ENCODE results near the gene DUSP23.

Gene DUSP23

GRCh38 chr1:159786966-159787365 is 6.2 kb downstream of the DUSP23 start:
- no peak for DNase-seq

- no peak for DNase-seq
Measured at GRCh38 chr1:159790237-159790917, 9.6 kb downstream of the DUSP23 start.

DNA sequence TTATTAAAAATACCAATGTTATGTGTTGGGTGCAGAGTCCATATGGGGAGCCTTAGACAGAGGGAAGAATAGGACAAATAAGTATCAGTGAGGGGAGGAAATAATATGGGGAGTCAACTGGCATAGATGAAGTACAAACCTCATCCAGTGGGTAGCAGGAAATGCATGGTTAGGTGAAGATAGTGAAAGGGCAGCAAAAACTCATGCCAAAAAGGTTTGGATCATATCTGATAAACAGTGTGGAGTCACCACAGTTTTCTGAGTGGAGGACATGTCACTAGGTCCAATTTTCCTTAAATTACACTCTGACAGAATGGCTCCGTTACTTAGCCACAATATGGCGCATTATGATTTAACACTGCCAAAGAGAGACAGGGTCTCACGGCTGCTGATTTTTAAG is 10.3 kb downstream of the DUSP23 start:
- no peak for DNase-seq

GRCh38 chr1:159791461-159791860 is 10.7 kb downstream of the DUSP23 start:
- DNase-seq, result no peak

- no peak for DNase-seq
Measured at GRCh38 chr1:159795534-159795933, 14.8 kb downstream of the DUSP23 start.

DNA sequence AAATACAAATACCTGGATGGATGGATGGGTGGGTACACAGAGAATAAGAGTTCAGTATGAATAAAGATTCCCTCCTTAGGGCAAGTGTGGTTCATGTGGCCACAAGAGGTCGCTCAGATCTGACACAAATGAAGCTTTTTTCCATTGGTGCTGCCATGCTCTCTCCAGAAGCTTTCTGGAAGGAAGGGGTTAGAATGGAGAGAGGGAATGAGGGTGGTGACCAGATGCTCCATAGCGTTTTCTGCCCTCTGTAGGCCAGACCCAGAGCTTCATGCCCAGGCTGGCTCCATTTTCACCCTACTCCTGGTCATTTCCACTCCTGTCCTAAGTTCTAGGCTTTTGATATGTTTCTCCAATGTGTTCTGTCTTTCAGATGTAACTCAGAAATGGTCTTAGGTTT is 18.1 kb downstream of the DUSP23 start:
- peak; percentile 53 for DNase-seq

GRCh38 chr1:159799446-159799985 is 18.8 kb downstream of the DUSP23 start:
- DNase-seq, result no peak

GRCh38 chr1:159800177-159800930 is 19.6 kb downstream of the DUSP23 start:
- no peak for DNase-seq

GRCh38 chr1:159802111-159802510 is 21.3 kb downstream of the DUSP23 start, which contains the start of gene FCRL6:
FCRL6 (plus strand) TSS chr1:159802360; CDS start chr1:159802425, 65 bp downstream.
- DNase-seq, result no peak

DNA sequence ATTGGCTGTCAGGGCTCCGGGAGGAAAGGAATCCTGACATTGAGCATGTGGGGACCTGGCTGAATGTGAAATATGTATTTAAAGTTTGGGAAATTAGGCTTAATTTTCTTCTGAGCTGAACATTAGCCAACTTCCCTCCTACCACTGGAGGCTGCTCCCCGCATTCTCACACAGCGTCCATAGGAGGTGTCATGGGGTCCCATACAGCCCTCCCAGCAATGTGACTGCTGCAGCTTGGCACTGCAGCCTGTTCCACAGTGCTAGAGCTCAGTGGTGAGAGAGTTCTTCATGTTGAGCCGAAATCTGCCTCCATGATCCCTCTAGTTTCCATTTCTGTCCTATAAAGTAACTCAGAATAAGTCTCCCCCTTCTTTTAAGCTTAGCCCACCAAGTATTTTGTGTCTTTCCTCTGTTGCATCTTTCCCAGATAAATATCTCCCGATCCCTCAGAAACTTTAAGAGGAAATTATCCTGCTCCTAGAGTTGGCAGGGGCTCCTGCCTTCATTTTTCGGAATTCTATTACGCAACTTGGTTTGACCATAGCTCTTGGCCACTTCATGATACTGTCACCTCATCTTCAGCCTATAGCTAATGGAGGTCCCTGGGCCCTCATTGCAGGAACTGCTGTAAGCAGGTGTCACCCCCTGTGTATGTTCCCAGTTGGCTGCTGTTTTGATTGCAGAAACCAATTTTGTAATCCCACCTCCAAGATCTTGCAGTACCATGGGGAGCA is 23.4 kb downstream of the DUSP23 start:
- no peak for DNase-seq

DNA sequence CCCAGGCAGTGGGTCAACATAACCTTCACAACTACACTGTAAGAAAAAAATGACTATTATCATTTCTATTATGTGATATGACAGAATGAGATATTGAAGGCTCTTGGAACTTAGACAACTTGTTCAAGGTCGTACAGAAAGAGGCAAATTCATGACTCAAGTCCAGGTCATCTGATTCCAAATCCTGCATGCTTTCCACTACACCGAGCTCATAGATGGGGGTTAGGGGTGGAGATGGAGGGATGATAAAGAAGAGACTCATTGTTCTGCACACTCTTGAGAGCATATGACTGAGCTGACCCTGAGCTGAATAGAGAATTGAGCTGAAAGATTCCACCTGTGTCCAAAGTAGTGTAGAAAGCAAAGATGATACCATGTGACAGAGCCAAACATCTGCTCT is 24.2 kb downstream of the DUSP23 start:
- DNase-seq, result no peak

- DNase-seq, result no peak
Measured at GRCh38 chr1:159815926-159816325, 35.2 kb downstream of the DUSP23 start.

- no peak for DNase-seq
Measured at GRCh38 chr1:159817276-159818041, 36.7 kb downstream of the DUSP23 start.

DNA sequence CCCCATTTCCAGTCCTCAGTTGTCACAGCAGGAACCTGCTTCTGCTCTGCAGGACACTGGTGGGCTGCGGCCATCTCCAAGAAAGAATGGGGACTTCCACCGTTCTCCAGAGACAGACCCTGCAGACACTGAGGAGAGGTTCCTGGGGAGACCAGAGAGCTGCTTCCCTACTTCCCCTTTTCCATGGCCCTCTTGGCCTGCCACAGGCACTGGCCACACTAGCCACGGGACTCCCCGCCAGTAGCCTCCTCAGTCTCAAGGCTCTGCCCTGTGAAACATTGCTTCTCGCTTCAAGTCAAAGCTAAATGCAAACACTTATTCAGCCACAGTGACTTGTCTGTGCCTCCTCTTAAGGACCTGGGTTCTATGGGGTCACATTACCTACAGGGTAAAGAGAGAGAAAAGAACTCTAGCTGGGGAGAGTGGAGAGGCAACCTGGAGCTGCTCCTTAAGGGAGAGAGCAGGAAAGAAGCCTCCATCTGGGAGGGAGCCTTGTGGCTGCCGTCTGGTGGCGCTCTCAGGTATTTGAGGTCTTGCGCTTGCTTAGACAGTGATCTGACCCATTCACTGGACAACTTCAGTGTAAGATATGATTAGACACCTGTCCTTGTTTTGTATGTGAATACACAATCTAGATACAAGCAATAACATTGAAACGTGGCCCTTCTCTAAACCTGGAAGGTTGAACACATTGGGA is 40.6 kb downstream of the DUSP23 start:
- no peak for DNase-seq

DNA sequence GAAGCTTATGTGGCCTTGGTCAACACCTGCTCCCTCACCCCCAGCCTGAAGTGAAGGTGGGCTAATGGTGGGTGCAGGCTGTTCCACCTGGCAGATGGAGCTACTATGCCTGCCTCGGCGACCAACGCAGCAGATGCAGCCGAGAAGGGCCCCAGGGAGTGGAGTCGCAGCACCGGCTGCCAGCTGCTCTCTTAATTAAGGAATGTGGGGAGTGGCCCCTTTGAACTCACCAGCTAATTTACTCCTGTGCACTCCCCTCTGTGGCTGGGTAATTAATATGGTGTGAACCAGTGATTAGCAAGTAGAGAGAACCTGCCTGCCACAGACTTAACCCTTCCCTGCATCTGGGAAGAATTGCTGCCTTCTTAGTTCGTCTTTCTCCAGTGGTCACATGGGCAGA is 42.6 kb downstream of the DUSP23 start:
- DNase-seq, result no peak

GRCh38 chr1:159825564-159825963 is 44.8 kb downstream of the DUSP23 start:
- DNase-seq, result no peak

GRCh38 chr1:159826441-159827101 is 45.8 kb downstream of the DUSP23 start, which contains the start of gene SLAMF8:
SLAMF8 (plus strand) TSS chr1:159826873; CDS start chr1:159826899, 26 bp downstream.
- no peak for DNase-seq

- DNase-seq, result no peak
Measured at GRCh38 chr1:159827102-159827490, 46.3 kb downstream of the DUSP23 start.

- DNase-seq, result no peak
Measured at GRCh38 chr1:159827549-159827948, 46.8 kb downstream of the DUSP23 start.

DNA sequence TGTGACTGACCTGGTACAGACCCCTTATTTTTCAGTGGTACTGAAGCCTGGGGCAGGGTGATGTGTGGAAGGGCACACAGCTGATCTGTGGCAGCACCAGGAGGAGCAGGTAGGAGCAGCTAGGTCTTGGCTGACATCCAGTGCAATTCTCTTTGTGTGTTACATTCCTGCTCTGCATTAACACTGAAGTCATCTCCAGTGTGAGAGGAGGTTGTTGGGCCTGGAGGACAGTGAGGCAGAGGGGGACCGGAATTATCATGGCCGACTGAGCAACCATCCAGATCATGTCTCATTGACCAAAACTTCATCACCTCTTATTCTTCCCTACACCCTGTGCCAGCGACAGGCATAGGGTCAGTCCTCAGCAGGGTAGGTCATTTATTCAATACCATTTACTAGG is 47.4 kb downstream of the DUSP23 start:
- no peak for DNase-seq

DNA sequence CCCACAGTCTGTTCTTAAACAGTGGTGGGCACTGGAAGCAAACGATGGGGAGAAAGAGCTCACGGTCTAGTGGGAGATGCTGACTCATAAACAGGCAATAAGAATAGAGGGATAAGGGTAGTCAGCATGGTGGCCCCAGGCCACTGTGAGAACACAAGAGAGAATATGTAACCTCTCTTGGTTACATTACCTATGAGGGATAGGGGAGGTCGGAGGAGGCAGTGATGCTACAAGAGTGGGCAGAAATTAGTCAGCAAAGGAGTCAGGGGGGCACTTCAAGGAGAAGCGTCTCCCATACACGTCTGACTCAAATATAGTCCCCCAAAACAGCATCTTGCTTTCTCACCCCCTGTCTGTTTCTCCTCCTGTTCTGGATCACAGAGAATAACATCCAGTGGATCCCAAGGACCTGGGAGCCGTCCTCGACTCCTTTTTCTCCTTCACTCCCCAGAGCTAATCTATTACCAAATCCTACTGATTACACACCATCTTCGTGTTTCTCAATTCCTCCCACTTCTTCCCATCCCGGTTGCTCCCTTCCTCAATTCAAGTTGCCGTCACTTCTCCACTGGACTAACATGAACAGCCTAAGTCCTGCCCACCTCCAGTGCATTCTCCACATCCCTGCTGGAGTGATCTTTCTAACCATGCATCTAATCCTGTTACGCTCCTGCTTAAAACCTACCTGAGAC is 48.0 kb downstream of the DUSP23 start:
- DNase-seq, result no peak

Data from NCI-H446 treated with DMSO at 0.1 percent for 48 hours (cell line).